GM18505 (cell line): ENCODE data around the gene ALDH4A1.
"Not testable (repeated sequence)": the region's sequence is repeated elsewhere in the genome, so short reads cannot be mapped to it uniquely, and the experiment has no call there.

Experiments used
- ATAC-seq: cut with Tn5 transposase; IDR thresholded peaks from one replicate; pipeline ENCODE4 v1.9.1; 2021; ENCODE audit not compliant: unreplicated experiment
- POLR2A ChIP-seq: IDR thresholded peaks from 4 replicates; pipeline ENCODE4 v1.6.1; 2011; ENCODE audit warnings: borderline replicate concordance; ENCODE audit not compliant: insufficient read depth, insufficient read length; ENCODE audit errors: extremely low read depth

The ALDH4A1 gene

DNA sequence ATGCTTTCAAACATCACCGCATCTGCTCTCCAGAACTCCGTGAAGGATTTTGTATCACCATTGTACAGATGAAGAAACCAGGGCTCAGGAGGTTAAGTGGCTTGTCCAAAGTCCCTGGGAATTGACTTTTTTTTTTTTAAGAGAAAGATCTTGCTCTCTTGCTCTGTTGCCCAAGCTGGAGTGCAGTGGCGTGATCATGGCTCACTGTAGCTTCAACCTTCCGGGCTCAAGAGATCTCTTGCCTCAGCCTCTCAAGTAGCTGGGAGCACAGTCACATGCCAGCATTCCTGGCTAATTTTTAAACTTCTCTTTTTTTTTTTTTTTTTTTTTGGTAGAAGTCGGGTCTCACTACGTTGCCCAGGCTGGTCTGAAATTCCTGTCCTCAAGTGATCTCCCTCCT lies 36.0 kb downstream of the ALDH4A1 start:
- no peak for ATAC-seq
- no peak for TF ChIP-seq POLR2A

DNA sequence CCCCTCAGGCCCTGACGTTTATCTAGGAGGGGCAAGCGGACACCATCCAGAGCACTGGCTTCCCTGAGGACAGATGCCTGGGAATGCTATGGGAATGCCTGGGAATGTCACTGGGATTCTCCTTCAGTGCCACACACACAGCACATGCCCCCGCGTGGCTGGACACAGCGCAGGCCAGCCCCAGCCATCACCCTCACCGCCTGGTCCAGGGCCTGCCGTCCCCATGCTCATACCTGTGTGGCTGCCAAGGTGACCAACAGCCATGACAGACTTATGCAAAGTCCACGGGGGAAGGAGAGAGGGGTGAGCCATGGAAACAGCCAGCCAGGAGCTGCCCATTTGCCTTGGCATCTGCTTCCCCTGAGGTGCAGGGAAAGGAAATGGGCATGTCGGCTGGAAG lies 37.2 kb downstream of the ALDH4A1 start:
- no peak for TF ChIP-seq POLR2A
- ATAC-seq: no peak

DNA sequence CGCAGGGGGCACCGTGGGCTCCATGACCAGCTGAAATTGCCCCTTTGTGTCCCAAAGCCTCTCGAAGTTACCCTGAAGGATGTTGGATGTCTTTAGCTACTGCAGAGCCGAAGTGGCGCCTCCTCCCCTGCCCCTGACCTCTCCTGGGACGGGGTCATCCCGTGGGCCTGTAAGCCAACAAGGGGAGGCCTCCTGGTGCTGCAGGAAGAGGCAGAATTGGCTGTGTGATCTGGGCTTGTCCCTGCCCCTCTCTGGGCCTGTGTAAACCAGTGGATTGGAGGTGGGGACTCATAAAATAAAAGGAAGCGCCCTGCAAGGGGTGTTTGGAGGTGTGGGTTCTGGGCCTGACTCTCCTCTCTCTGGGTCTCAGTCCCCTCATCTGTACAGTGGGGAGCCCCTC lies 40.8 kb downstream of the ALDH4A1 start:
- no peak for ATAC-seq
- no peak for TF ChIP-seq POLR2A

DNA sequence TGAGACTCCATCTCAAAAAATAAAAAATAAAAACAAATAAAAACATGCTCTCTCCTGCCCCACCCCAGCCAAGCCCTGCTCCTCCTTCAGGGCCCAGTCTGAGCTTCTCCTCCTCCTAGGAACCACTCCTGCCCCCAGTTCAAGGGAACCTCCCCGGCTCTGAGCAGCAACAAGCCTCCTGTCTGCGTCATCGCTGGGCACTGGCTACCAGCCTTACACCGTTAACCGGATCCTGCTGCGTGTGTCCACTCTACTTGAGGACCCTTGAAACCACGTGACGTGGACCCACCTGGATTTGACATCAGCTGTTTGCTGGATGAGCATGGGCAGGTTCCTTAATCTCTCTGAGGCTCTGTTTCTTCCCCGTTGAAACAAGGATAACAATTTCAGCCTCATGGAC lies 41.3 kb downstream of the ALDH4A1 start:
- TF ChIP-seq POLR2A: no peak
- no peak for ATAC-seq

DNA sequence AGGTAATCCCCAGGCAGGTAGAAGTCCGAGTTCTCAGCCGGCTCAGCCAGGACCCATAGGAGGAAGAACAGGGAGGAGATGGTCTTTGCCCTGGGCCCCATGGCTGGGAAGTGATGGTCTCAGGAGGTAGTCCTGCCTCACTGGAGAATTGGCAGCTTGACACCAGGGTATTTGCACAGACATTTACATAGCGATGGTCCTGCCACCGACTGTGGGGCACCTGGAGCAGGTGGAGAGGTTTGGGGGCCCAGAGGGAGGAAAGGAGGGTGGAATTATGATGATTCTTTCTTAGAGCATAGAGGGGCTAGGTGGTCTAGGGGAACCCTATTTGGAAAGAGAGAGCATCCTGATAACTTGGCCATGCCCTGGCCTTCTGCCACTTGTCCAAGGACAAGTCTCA lies 42.8 kb downstream of the ALDH4A1 start, which contains the start of gene TAS1R2:
Gene TAS1R2, minus strand, starts transcription at position 101 of the 400 bp plus-strand sequence. Its CDS starts 0 bp downstream, at position 101.
- no peak for TF ChIP-seq POLR2A
- ATAC-seq: no peak

DNA sequence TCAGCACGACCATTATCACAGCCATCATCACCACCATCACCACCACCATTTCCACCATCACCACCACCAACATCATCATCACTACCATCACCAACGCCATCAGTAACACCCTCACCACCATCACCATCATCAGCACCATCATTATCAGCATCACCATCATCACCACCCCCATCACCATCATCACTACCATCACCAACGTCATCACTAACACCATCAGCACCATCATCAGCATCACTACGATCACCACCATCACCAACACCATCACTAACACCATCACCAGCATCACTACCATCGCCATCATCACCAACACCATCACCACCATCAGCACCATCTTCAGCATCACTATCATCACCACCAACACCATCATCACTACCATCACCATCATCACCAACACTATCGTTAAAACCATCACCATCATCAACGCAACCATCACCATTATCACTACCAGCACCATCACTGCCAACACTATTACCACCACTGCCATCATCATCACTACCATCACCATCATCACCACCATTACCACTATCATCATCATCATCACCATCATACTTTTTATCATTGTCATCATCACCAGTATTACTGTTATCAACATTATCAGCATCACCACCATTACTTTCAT lies 44.2 kb downstream of the ALDH4A1 start:
- no peak for ATAC-seq
- TF ChIP-seq POLR2A: no peak

DNA sequence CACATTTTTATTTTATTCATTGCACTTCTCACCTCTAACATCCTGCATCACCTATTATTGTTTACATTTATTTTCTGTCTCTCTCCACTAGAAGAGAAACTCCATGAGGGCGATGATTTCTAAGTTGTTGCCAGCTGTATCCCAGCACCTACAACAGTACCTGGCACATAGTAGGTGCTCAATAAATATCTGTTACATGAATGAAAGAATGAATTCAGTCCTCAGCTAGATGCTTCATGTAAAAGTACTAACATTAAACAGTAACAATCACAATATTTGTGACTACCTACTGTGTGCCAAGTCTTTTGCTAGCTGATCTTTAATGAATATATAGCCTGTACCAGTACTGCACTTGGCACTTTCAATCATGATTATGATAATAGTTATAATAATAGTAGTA lies 45.9 kb downstream of the ALDH4A1 start:
- no peak for ATAC-seq

DNA sequence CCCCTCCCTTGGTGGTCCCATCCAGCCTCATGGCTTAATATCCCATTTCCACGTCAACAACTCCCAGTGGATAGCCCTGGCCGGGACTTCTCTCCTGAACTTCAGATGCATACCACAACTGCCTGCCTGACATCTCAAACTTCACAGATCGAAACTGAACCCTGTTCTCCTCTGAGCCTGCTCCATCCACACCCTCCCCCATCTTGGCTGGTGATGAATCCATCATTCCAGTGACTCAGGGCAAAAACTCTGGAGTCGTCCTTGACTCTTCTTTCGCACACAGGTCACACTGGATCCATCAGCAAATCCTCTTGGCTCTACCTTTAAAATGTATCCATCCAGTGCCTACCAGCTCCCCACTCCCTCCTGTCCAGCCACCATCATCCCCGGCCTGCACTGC lies 46.8 kb downstream of the ALDH4A1 start:
- TF ChIP-seq POLR2A: no peak
- no peak for ATAC-seq

More for the DNA sequence above, 45.9 kb downstream of the ALDH4A1 start:
- no peak for TF ChIP-seq POLR2A

DNA sequence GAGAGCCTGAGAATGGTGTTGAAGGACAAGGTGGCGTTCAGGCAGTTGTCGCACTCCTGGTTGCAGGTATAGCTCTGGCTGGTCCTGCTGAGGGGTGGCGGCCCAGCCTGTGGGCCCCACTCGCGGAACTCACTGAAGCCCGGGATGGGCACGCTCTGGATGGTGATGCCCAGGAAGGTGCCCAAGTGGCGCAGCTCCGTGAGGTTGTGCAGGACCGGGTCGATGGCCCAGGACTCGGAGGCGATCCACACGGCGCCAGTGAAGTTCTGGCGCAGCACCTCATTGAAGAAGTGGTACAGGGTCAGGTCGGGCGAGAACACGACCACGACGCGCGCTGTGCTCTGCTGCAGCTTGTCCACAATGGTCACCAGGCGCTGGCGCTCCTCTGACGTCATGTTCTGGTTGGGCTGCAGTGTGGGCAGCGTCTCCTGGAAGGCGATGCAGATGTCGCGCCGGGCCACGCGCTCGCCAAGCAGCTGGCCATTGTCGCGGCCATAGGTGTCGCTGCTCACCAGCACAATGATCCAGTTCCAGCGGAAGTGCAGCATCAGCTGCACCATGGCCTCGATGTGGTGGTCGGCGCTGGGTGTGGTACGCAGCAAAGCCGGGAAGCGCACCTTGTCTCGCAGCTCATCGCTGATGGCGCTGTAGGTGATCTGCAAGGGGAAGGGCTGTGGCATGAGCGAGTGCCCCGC lies 47.9 kb downstream of the ALDH4A1 start:
- TF ChIP-seq POLR2A: no peak
- ATAC-seq: no peak

DNA sequence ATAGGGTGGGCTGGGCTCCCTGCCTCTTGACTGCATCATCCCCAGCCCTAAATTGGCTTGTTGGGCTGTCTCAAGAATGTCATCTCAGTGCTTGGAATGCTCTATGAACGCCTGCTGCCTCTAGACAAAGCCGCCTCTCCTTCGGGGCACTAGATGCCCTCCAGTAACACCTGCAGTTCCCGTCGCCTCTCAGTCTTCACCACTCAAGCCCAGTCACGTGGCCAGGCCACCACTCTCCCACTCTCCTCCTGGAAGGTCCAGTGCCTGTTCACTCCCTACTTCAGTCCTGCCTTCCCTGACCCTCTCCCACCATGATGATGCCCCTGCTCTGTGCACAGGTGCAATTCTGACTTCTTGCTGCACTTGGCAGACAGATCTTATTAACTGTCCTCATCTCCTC lies 49.9 kb downstream of the ALDH4A1 start:
- TF ChIP-seq POLR2A: no peak

DNA sequence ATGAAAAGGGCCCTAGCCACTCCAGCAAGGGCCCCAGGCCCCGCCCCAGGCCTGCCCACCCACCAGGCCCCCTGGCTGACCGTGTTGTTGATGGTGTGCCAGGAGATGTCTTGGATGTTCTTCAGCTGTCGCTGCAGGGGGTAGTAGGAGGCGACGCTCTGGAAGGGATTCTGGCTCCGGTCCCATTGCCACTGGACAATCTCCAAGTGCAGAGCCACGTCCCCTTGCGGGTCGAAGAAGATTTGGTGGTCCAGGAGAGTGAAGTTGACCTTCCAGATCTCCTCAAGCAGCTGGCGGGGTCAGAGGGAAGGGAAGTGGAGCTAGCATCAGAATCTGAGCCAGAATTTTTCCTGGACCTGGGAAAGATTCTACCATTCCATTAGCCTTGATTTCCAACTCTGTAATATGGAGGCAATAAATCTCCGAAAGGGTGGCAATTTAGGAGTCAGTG lies 53.1 kb downstream of the ALDH4A1 start:
- TF ChIP-seq POLR2A: no peak
- no peak for ATAC-seq

More for the DNA sequence above, 49.9 kb downstream of the ALDH4A1 start:
- no peak for ATAC-seq

DNA sequence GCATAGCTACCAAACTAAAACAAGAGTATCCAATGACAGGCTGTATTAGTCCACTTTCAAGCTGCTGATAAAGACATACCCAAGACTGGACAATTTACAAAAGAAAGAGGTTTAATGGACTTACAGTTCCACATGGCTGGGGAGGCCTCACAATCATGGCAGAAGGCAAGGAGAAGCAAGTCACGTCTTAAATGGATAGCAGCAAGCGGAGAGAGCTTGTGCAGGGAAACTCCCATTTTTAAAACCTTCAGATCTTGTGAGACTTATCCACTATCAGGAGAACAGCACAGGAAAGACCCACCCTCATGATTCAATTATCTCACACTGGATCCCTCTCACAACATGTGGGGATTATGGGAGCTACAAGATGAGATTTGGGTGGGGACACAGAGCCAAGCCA lies 54.6 kb downstream of the ALDH4A1 start:
- not testable (repeated sequence) for ATAC-seq

DNA sequence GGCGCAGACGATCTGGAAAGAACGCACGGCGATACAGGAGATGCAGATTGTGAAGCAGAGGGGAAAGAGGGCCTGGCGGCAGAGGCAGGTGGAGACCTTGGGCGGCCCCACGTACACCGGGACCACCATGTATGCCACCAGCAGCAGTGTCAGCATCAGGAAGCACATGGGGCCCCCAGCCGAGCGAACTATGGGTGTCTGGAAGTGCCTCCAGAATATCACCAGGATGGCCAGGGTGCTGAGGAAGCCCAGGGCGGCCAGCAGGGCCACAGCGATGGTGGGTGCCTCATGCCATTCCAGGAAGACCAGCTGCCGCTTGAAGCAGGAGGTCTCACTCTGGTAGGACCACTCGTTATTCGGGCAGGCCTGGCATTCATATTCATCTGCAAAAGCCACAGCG lies 62.2 kb downstream of the ALDH4A1 start:
- TF ChIP-seq POLR2A: no peak
- ATAC-seq: no peak

DNA sequence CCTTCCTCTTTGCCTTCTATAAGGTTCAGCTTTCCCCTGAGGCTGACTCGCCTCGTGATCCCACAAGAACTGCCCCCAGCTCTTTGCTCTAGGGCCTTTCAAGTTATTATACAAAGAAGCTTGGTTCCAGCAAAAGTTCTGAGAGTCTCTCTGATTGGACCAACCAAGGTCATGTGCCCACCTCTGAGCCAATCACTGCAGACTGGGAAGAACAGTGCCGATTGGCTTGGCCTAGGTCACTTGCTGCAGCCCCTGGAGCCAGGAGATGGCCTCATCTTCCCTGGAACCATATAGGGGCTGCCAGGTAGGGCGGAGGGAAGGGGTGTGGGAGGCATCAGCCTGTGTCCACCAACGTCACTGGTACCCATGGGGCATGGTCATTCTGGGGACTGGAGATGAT lies 65.7 kb downstream of the ALDH4A1 start:
- no peak for ATAC-seq
- no peak for TF ChIP-seq POLR2A

DNA sequence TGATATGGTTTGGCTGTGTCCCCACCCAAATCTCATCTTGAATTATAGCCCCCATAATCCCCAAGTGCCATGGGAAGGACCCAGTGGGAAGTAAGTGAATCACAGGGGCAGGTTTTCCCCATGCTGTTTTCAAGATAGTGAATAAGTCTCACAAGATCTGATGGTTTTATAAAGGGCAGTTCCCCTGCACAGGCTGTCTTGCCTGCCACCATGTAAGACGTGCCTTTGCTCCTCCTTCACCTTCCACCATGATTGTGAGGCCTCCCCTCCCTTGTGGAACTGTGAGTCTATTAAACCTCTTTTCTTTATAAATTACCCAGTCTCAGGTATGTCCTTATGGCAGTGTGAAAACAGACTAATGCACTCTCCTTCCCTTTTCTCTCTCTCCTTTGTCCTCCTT lies 70.0 kb downstream of the ALDH4A1 start:
- not testable (repeated sequence) for ATAC-seq
